OCI-LY7 (cell line): ENCODE data around the gene RHOBTB3. TPM values are rescaled to one million over a fixed set of nuclear protein-coding genes. Genes with fewer than 3 reads are reported as not detected.
A peak's percentile ranks its signal among the peaks of the same experiment; 100 is the strongest.

Source experiments
- BruUV-seq: library from RNA; stranded (reverse); fragments of 400-500 nt; replicated peaks from 2 replicates; lab custom pipeline; 2021; lab: Mats Ljungman, UMichigan
- CTCF ChIA-PET: fragments of 300-600 bp; sonication (Branson Sonifier 250); formaldehyde crosslinking; loops from one replicate; lab custom pipeline; 2022; ENCODE audit warnings: antibody characterized with exemption; ENCODE audit not compliant: unreplicated experiment; lab: Charles Lee
- POLR2A ChIA-PET: fragments of 300-600 bp; sonication (Branson Sonifier 250); formaldehyde crosslinking; loops from one replicate; lab custom pipeline; 2022; ENCODE audit warnings: antibody characterized with exemption; lab: Charles Lee
- DNase-seq: peaks from one replicate; pipeline ENCODE4 v3.0.0-alpha.2; 2015; ENCODE audit warnings: low spot score
- H2AFZ ChIP-seq: fragments of 200-600 bp; sonication (generic), shearing (Covaris generic); 2 replicates; pipeline ENCODE4 v1.6.1; 2014; ENCODE audit warnings: mild to moderate bottlenecking, antibody characterized with exemption, low read length, moderate library complexity
- H3K27ac ChIP-seq: fragments of 200-600 bp; sonication (generic); 2 replicates; pipeline ENCODE4 v1.5.1; 2014; ENCODE audit warnings: mixed run types, low read depth, mild to moderate bottlenecking, moderate library complexity, low read length, inconsistent platforms; ENCODE audit not compliant: poor library complexity, severe bottlenecking
- H3K36me3 ChIP-seq: fragments of 200-600 bp; sonication (generic); 2 replicates; pipeline ENCODE4 v1.6.1; 2014; ENCODE audit warnings: mild to moderate bottlenecking, antibody characterized with exemption, low read length, moderate library complexity, mixed read lengths; ENCODE audit not compliant: insufficient read depth
- H3K4me1 ChIP-seq: fragments of 200-600 bp; sonication (generic); 2 replicates; pipeline ENCODE4 v1.5.1; 2014; ENCODE audit warnings: mild to moderate bottlenecking, low read length; ENCODE audit not compliant: insufficient read depth, poor library complexity, severe bottlenecking
- H3K4me2 ChIP-seq: fragments of 200-600 bp; sonication (generic); 2 replicates; pipeline ENCODE4 v1.6.1; 2014; ENCODE audit warnings: mild to moderate bottlenecking, low read length
- H3K4me3 ChIP-seq: fragments of 200-600 bp; sonication (generic); 2 replicates; pipeline ENCODE4 v1.5.1; 2014; ENCODE audit warnings: mild to moderate bottlenecking, low read depth, low read length; ENCODE audit not compliant: poor library complexity, severe bottlenecking
- H3K79me2 ChIP-seq: fragments of 200-600 bp; sonication (generic); 2 replicates; pipeline ENCODE4 v1.6.1; 2016; ENCODE audit warnings: low read depth, mild to moderate bottlenecking, low read length, moderate library complexity, mixed read lengths; ENCODE audit not compliant: insufficient read depth
- H3K9me2 ChIP-seq: fragments of 200-600 bp; sonication (generic); 2 replicates; pipeline ENCODE4 v1.6.1; 2016; ENCODE audit warnings: mild to moderate bottlenecking, low read length, mixed read lengths; ENCODE audit not compliant: insufficient read depth
- H3K9me3 ChIP-seq: fragments of 200-600 bp; sonication (generic); 2 replicates; pipeline ENCODE4 v1.6.1; 2014; ENCODE audit warnings: mild to moderate bottlenecking, mixed run types, low read length, mixed read lengths
- H4K20me1 ChIP-seq: fragments of 200-600 bp; sonication (generic); 2 replicates; pipeline ENCODE4 v1.6.1; 2014; ENCODE audit warnings: mild to moderate bottlenecking, antibody characterized with exemption, low read length, moderate library complexity, mixed read lengths; ENCODE audit not compliant: insufficient read depth
- EZH2phosphoT487 ChIP-seq: fragments of 200-600 bp; sonication (generic); IDR thresholded peaks from 2 replicates; pipeline ENCODE4 v1.6.1; 2018; ENCODE audit warnings: low read depth, borderline replicate concordance, mild to moderate bottlenecking, mixed run types, antibody characterized with exemption, low read length, moderate library complexity, mixed read lengths
- intact Hi-C: fragments of 100-400 bp; cut with micrococcal nuclease; formaldehyde crosslinking; loops from one replicate; pipeline ENCODE4 v1.10.0; 2022; ENCODE audit not compliant: unreplicated experiment
- total RNA-seq, 2 experiments: library from RNA; depleted of rRNA in 1 of 2; stranded (reverse); fragments of >200 nt in 1 of 2; shearing (Covaris generic) in 1 of 2; gene quantifications; 2 replicates each; pipeline ENCODE4 v1.2.3, GENCODE V29; 2014 to 2022
- TF ChIP-seq, protein P1 (sequence below): fragments of 200-600 bp; sonication (generic); conservative IDR thresholded peaks from 2 replicates; pipeline ENCODE4 v1.5.1; 2014; ENCODE audit warnings: mild to moderate bottlenecking, antibody characterized with exemption, low read length, moderate library complexity, mixed read lengths

RHOBTB3 gene
- total RNA-seq, 2 experiments from 2014 or later = 0.51 to 4.0 TPM

DNA sequence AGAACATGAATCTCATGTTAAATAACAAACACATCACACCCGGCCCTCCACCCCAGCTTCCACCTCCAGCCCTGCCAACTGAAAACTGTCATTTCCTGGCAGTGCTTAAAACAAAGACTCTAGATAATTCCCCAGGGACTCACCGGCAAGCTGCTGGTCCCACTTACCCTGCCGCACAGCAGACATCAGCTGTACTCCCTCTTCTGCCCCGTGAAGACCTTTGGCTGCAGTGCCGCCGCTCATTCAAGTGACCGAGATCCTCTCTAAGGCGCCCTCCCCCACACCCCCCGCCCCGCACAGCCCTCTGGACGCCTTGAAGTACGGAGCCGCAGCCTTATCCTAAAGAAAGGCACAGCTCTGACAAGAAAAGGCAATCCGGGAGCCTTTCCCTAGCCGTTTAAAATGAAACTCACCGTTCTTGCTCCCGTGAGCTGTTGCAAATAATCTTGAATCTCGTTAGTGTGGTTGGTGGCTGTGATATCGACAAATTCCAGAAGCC lies 91.0 kb downstream of the RHOBTB3 start:
- Histone ChIP-seq H3K79me2 (peaks cover 53% of the 10 kb centered on the region), H3K4me3 (peak overlapping the region; percentile 91), H3K9me3 (no peaks in the 10 kb centered on the region), H3K4me1 (peaks cover 63% of the 10 kb centered on the region), H2AFZ (peak overlapping the region; percentile 92; the same call in 1 of the 2 replicates), H4K20me1 (peaks cover 12% of the 10 kb centered on the region; the same call in 1 of the 2 replicates), H3K4me2 (peak overlapping the region; percentile 96), H3K9me2 (no peaks in the 10 kb centered on the region), H3K36me3 (peaks cover 20% of the 10 kb centered on the region), H3K27ac (peak overlapping the region; percentile 87)
- peak; percentile 94 for DNase-seq
- intact Hi-C loops = loop anchor here (1.0 kb wide), 2 partner anchors 12 to 14 kb away; no protein-coding TSS in a partner anchor
- no peak for TF ChIP-seq EZH2phosphoT487
- TF ChIP-seq, protein P1, sequence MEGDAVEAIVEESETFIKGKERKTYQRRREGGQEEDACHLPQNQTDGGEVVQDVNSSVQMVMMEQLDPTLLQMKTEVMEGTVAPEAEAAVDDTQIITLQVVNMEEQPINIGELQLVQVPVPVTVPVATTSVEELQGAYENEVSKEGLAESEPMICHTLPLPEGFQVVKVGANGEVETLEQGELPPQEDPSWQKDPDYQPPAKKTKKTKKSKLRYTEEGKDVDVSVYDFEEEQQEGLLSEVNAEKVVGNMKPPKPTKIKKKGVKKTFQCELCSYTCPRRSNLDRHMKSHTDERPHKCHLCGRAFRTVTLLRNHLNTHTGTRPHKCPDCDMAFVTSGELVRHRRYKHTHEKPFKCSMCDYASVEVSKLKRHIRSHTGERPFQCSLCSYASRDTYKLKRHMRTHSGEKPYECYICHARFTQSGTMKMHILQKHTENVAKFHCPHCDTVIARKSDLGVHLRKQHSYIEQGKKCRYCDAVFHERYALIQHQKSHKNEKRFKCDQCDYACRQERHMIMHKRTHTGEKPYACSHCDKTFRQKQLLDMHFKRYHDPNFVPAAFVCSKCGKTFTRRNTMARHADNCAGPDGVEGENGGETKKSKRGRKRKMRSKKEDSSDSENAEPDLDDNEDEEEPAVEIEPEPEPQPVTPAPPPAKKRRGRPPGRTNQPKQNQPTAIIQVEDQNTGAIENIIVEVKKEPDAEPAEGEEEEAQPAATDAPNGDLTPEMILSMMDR = no peak
- no TSS peak for BruUV-seq
- ChIA-PET CTCF (interaction anchor here (1.1 to 2.6 kb wide), 2 partner anchors 14 kb away, joined by 5 to 9 read pairs; no protein-coding TSS in a partner anchor), POLR2A (interaction anchor here (0.5 to 9.3 kb wide), 14 partner anchors 9 to 176 kb away, joined by 3 to 150 read pairs (median 4); no protein-coding TSS in a partner anchor)

DNA sequence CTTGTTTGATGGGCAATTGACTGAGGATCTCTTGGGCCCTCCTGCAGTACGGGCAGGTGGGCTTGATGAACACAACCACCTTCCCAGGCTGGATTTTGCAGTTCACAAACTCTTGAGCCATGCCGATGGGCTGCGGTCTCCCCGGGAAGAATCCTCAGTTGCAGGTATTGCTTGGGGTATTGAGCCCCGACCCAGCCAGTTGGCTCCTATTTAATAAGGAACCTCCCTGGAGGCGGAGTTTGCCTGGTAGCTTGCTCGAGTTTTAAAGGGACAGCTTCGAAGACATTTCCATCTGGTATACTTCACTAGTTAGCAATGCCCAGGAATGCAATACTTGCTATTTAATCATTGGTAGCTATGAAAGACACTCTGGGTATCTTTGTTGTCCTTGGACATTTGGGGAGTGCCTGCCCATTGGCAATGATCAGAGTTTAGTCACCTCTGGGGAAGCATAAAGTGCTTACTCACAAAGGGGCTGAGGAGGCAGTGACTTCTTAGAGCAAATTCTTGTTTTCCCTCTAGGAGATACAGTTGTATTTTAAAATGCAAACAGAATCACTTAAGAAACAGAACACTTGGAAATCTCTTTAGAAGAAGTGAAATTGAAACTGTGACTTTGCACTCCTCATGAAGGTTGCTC lies 91.5 kb downstream of the RHOBTB3 start, which contains the start of gene GLRX:
GLRX (minus strand) TSS at position 185 of the 640 bp plus-strand sequence; CDS start at position 121, 64 bp downstream.
- peaks cover 57% of the 10 kb centered on the region for H3K4me1 ChIP-seq
- POLR2A ChIA-PET = interaction anchor here (0.6 to 9.3 kb wide), 11 partner anchors 9 to 177 kb away, joined by 3 to 150 read pairs (median 3); no protein-coding TSS in a partner anchor

More for the DNA sequence above, 91.5 kb downstream of the RHOBTB3 start, which contains the start of gene GLRX:
- H4K20me1 ChIP-seq = peaks cover 9% of the 10 kb centered on the region; the same call in 1 of the 2 replicates
- peak within 1 kb of the TSS; percentile 92 for H2AFZ ChIP-seq
- peaks cover 47% of the 10 kb centered on the region for H3K79me2 ChIP-seq
- peak; percentile 82 for DNase-seq
- no TSS peak for BruUV-seq
- H3K9me2 ChIP-seq = no peaks in the 10 kb centered on the region
- intact Hi-C loops = loop anchor here (1.0 kb wide), 2 partner anchors 12 to 14 kb away; no protein-coding TSS in a partner anchor
- no peak for TF ChIP-seq EZH2phosphoT487
- TF ChIP-seq, protein P1 = no peak
- no peaks in the 10 kb centered on the region for H3K9me3 ChIP-seq
- H3K36me3 ChIP-seq = peaks cover 14% of the 10 kb centered on the region; the same call in 1 of the 2 replicates
- peak within 1 kb of the TSS; percentile 91 for H3K4me3 ChIP-seq
- H3K4me2 ChIP-seq = peak within 1 kb of the TSS; percentile 96
- CTCF ChIA-PET = interaction anchor here (0.6 to 2.6 kb wide), 2 partner anchors 9 to 14 kb away, joined by 3 to 9 read pairs; no protein-coding TSS in a partner anchor
- peak within 1 kb of the TSS; percentile 87 for H3K27ac ChIP-seq
